Heart left ventricle (tissue), 13 donors: ENCODE measurements around the gene HCRTR2.

Experiments used
- POLR2A ChIP-seq, 2 donors: fragments of 450-650 bp; IDR thresholded peaks; one replicate each; pipeline ENCODE4 v1.6.1; 2017; ENCODE audit warnings: antibody characterized with exemption in 2 of 2, mild to moderate bottlenecking in 2 of 2, moderate library complexity in 2 of 2
- TF ChIP-seq, protein P1 (sequence below), 12 donors: fragments of 200-600 bp; sonication (generic) in 4 of 12; IDR thresholded peaks; one replicate each; pipeline versions ENCODE4 v1.5.0 to v1.8.0; 2018 to 2022; ENCODE audit warnings: antibody characterized with exemption in 12 of 12, mild to moderate bottlenecking in 5 of 12
- donor health status: ischemic (EF 13 %, LVEDD 7.1; RV severe dilation, severe dysfunction).
- donor health status: DM: no; HTN: yes; CAD: no.
- donor health status: DM: no; HTN: no; CAD: no.
- donor health status: ischemic (EF 25% LVEDD 6.9; RV normal size, moderate dysfunction).
- donor health status: ischemic (EF 25% LVEDD 5.7; RV mildly dilated, moderate dysfunction).
- donor health status: ischemic (EF 35%, LVEDD 5.7; RV mildly dilated, moderate dysfunction).
- donor health status: nonischemic (EF 11% LVEDD 7.7; RV severe dilation, severe dysfunction).
- donor health status: DM: yes; HTN: yes; CAD: no.
- donor health status: PGD.
- donor health status: ischemic (EF 29% LVEDD 5.4; RV normal size, mild dysfunction).
- donor health status: nonischemic (EF 23%, LVEDD 6.1; RV moderate dilation, normal function).

GRCh38 chr6:55266896-55267295 is 92.6 kb downstream of the HCRTR2 start:
- TF ChIP-seq, protein P1, sequence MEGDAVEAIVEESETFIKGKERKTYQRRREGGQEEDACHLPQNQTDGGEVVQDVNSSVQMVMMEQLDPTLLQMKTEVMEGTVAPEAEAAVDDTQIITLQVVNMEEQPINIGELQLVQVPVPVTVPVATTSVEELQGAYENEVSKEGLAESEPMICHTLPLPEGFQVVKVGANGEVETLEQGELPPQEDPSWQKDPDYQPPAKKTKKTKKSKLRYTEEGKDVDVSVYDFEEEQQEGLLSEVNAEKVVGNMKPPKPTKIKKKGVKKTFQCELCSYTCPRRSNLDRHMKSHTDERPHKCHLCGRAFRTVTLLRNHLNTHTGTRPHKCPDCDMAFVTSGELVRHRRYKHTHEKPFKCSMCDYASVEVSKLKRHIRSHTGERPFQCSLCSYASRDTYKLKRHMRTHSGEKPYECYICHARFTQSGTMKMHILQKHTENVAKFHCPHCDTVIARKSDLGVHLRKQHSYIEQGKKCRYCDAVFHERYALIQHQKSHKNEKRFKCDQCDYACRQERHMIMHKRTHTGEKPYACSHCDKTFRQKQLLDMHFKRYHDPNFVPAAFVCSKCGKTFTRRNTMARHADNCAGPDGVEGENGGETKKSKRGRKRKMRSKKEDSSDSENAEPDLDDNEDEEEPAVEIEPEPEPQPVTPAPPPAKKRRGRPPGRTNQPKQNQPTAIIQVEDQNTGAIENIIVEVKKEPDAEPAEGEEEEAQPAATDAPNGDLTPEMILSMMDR (IDR thresholded peaks at IDR 0.05): no peak
- no peak for TF ChIP-seq POLR2A (IDR thresholded peaks at IDR 0.05)
